Stimulated activated CD8-positive, alpha-beta memory T cell treated with anti-CD3 and anti-CD28 coated beads, Interleukin-12 subunit alpha, Interleukin-12 subunit beta, amount 100 ng/mL, for 1 hour (primary cell): ENCODE measurements around the gene FNDC3B.

Source experiments
- DNase-seq: peaks from one replicate; pipeline ENCODE4 v3.0.0-alpha.2; 2020; ENCODE audit warnings: low read depth

FNDC3B gene

DNA sequence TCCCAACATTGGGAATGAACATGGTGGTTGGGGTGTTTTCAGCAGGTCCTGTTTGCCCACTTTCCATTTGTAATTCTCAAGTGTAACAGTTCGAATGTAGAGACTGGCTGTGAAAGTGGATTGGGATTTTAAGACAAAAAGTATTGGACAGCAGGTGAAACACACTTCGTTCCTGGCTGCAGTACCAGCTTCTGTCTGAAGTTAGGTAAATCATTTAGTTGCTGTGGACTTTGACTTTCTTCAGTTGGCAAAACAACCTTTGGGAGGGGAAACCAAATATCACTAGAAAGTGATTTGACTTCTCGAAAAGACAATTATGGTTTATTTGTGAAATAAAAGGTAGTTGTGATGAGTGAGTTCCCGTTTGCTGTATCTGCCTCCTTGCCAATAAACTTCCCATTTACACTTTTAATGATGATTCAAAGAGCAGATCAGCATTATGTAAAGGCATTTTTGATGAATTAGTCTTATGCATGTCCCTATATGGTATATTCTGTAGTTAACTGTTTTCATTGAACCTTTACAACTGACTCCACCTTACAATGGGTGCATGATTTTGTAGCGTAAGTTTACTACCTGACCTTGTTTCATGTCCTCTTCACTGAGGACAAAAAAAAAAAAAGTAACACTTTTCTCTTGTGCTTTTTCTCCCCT, 34.0 kb downstream of the FNDC3B start:
- DNase-seq, result no peak

DNA sequence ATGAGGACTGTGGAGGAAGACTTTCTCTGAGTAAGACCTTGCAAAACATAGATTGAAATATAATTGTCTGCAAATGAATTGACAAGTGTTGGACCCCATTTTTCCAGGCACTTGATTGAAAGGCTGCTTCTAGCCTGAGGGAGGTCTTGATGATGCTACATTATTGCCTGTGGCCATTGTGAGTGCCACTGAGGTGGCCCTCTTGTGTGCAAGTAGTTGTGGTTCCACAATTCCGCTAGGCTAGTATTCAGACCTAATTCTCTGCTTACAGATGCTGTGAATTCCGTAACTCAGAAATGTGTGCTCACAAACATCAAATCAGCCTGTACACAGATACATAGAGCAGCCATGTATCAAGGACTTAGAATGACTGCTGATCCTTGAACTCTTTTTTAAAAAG, 34.7 kb downstream of the FNDC3B start:
- no peak for DNase-seq

- no peak for DNase-seq
Observed at GRCh38 chr3:172074586-172074985, 35.2 kb downstream of the FNDC3B start.

GRCh38 chr3:172076212-172076611, 36.8 kb downstream of the FNDC3B start:
- no peak for DNase-seq

GRCh38 chr3:172077197-172077757, 37.9 kb downstream of the FNDC3B start:
- no peak for DNase-seq

DNA sequence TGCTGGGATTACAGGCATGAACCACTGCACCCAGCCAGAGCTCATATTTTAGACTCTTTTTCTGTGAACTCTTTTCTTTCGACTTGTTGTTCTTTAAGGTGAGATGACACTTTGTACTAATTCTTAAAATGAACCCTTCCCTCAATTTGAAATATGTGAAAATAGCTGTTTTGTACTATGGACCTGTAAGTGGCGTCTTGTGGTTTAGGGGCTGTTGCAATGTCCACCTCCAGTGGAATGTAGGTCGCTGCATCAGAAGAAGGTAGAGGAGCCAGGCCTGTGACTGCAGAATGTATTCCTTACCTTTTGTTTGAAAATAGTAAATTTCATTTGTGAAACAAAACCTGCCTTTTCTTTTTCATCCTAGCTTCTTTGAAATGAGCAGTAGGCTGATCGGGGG, 38.9 kb downstream of the FNDC3B start:
- DNase-seq, result no peak

GRCh38 chr3:172078721-172079120, 39.3 kb downstream of the FNDC3B start:
- DNase-seq, result no peak

- no peak for DNase-seq
Observed at GRCh38 chr3:172079326-172079976, 40.1 kb downstream of the FNDC3B start.

GRCh38 chr3:172080503-172080902, 41.1 kb downstream of the FNDC3B start:
- no peak for DNase-seq

GRCh38 chr3:172082269-172082668, 42.9 kb downstream of the FNDC3B start:
- no peak for DNase-seq

DNA sequence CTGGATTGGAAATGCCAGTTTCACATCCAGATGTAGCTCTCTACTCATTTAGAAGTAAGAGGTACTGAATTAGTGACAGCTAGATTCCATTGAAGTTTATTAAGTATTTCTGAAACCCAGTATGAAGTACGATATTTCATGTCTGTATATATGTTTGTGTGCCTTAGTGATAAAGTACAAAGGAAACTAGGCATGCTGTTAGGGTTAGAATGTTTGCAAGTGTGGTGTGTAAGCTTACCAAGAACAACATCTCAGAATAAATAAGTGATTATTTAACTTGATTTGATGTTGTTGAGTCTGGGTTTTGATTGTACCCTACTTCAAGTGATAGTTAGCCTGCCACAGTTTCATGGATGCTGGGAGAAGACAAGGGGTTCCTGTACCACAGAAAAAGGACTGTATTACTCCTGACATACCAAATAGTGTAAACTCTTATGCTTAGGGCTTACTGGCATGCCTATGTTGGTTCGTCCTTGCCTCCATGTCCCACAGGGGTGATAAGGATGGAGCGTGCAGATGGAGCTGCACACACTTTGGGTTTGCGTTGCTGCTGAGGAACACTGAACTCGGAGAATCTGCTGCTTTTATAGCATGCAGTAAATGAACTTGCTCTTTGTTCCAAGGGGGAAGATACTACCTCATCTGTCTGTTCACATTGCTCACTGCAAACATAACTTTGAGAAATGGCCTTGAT, 43.6 kb downstream of the FNDC3B start:
- DNase-seq, result no peak

DNA sequence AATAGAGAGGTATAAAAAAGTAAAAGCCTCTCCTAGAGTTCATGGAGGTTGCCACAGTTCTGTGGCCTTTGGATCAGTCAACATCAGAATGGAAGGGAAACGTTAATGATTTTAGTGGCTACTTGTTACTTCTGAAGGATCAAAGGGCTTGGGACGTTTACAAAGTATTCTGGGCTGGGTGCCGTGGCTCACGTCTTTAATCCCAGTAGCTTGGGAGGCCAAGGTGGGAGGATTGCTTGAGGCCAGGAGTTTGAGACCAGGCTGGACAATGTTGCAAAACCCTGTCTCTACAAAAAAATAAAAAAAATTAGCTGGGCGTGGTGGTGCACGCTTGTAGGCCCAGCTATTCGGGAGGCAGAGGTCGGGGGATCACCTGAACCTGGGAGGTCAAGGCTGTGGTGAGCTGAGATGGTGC, 44.6 kb downstream of the FNDC3B start:
- DNase-seq, result no peak

DNA sequence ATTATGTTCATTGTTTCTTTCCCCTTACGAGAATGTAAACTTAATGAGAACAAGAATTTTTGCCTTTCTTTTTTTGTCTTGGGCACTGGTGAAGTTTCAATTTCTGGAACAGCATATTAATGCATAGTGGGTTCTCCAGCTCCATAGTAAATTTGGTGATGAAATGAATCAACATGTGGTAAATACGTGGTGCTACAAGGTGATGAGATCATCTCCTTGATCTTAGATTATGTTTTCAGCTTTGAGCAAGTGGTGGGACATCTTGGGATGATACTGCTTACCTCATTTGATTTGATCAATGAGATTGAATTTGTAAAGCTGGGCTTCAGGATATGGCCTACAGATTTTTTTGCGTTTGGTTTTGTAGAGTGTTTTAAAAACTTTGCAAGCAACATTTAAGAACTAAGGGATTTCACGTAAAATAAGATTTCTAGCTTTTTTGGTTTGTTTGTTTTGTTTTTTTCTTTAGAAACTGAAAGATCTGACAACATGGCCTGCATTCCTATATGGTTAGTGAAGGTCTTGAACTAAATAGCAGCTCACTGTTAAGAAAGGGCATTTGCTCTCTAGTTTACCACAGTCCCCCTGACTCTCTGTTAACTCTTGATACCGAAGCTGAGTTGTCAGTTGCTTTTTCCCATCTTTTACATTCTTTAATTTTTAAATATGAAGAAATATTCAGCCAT, 45.6 kb downstream of the FNDC3B start:
- no peak for DNase-seq

GRCh38 chr3:172085557-172085895, 46.1 kb downstream of the FNDC3B start:
- no peak for DNase-seq

DNA sequence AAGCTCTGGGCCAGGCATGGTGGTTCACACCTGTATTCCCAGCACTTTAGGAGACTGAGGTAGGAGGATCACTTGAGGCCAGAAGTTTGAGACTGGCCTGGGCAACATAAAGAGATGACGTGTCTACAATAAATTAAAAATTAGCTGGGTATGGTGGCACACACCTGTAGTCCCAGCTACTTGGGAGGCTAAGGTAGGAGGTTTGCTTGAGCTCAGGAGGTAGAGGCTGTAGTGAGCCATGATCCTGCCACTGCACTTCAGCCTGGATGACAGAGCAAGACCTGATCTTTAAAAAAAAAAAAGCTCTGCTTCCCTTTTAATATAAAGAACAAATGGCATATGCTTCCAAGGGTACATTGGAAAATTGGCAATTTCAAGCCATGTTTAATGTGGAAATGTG, 46.7 kb downstream of the FNDC3B start:
- no peak for DNase-seq

DNA sequence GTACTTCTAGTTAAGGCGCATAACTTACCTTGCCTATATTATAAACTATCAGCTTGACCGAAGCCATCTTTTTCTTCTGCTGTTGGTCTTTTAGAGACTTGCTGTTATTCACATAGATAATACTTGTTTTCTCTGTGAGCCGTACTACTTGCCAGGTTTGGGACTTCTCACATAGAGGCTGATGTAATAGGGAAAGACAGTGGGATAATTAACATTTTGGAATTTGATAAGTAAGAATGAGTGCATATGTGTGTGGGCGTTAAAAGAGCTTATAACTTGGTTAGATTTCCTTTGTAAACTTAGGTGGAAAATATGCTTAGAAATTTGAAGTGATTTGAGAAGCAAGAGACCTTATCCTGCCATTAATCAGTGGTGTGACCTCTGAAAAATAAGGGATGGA, 47.8 kb downstream of the FNDC3B start:
- DNase-seq, result no peak

DNA sequence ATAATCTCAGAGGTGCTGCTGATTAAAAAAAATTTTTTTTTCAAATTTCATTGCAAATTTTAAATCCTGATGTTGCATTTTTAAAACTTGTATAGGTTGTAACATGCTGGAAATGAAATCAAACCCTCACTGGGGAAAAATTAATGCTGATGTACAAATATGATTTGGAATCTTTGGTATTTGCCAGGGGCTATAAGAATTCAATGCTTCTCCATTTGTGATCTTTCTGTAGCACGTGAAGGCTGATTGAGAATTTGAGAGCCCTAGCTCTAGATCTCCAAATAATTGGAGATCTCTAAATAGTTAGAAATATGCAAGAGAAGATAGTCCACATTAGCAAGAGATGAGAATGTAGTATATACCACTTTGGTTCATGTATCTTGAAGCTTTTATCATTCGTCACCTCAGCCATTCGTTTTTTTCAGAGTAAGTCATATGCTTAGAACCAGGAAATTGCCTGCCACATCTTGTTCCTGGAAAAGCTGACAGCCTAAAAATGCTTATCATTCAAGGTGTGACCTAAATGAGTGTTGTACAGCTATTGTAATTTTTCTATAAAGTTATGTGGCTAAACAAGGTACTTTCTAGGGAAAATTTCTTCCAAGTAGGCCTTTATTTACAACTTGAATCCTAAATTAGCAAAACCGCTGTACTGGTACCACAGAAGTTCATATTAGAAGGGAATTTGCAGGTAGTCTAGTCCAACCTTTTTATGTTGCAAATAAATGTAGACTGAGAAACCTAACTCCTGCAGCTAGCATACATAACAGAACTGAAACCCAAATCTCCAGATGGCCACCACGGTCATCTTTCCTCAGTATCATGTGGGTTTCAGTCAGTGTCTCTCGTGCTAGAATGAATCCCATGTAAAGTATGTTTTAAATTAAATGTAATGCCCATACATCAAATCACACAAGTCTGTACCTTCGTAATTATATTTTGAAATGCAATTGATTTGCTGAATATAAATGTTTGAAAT, 48.5 kb downstream of the FNDC3B start:
- no peak for DNase-seq

GRCh38 chr3:172089250-172089649, 49.9 kb downstream of the FNDC3B start:
- no peak for DNase-seq

DNA sequence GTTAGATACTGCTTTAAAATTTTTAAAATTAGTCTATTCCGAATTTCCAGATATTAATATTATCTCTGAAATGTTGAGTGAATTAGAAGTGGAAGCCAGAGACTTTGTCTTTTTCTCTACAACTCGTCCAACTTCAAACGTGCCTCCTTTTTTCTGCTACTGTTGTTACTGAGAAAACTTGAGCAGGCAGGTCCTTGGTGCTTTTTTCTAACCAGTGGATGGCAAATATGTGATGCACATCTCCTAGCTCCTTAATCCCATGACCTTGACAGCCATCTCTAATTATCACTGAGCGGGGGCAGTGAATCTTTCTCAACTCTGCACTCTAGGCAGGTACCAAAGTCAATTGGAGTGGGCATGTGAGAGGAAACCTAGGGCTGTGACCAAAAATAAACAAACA, 50.7 kb downstream of the FNDC3B start:
- DNase-seq, result no peak

DNA sequence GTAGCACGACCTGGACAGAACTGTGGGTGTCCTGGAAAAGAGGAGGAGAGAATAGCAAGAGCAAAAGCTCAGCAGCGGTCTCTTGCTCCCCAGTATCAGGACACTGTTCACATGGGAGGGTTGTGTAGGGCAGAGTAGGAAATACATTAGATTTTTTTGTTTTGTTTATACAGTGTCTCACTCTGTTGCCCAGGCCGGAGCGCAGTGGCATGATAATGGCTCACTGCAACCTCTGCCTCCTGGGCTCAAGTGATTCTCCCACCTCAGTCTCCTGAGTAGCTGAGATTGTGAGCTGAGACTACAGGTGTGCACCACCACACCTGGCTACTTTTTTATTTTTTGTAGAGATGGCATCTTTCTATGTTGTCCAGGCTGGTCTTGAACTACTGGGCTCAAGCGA, 53.3 kb downstream of the FNDC3B start:
- DNase-seq, result no peak
